ENCODE data around the gene SGSH. TPM values are rescaled to one million over a fixed set of nuclear protein-coding genes. Genes with fewer than 3 reads are reported as not detected.

Gene SGSH
- total RNA-seq, 1 donor, result 15.9 TPM

- Histone ChIP-seq H3K36me3 (ENCODE audit: insufficient read depth, low read length) (no peaks in the 10 kb centered on the region), H2AFZ (ENCODE audit: low read length) (no peak overlapping the region), H3K4me2 (ENCODE audit: insufficient read depth, low read length) (no peak overlapping the region), H3K4me3 (ENCODE audit: insufficient read depth, low read length) (no peak overlapping the region), H3K79me2 (ENCODE audit: insufficient read depth, low read length) (no peaks in the 10 kb centered on the region), H4K20me1 (ENCODE audit: insufficient read depth, low read length) (no peaks in the 10 kb centered on the region), H3K4me1 (ENCODE audit: insufficient read depth, low read length) (no peaks in the 10 kb centered on the region), H3K27me3 (ENCODE audit: insufficient read depth, low read length) (peaks cover 15% of the 10 kb centered on the region), H3K27ac (ENCODE audit: low read depth, low read length) (no peak overlapping the region), H3K9me3 (ENCODE audit: low read depth, low read length) (no peaks in the 10 kb centered on the region)
- peak; percentile 72 for DNase-seq (ENCODE audit: insufficient read length, low spot score, missing footprints)
- TF ChIP-seq CTCF (IDR thresholded peaks at IDR 0.05; ENCODE audit: extremely low read depth, low read depth, low read length), result no peak
These were observed 36.3 kb downstream of the SGSH start for GRCh38 chr17:80183581-80184422.

GRCh38 chr17:80182845-80183223 lies 37.3 kb downstream of the SGSH start:
- H3K79me2 ChIP-seq (ENCODE audit: insufficient read depth, low read length), result no peaks in the 10 kb centered on the region
- no peaks in the 10 kb centered on the region for H3K9me3 ChIP-seq (ENCODE audit: low read depth, low read length)
- H3K4me3 ChIP-seq (ENCODE audit: insufficient read depth, low read length), result no peak overlapping the region
- H3K27me3 ChIP-seq (ENCODE audit: insufficient read depth, low read length), result peaks cover 10% of the 10 kb centered on the region
- no peaks in the 10 kb centered on the region for H3K4me1 ChIP-seq (ENCODE audit: insufficient read depth, low read length)
- no peaks in the 10 kb centered on the region for H4K20me1 ChIP-seq (ENCODE audit: insufficient read depth, low read length)
- H3K4me2 ChIP-seq (ENCODE audit: insufficient read depth, low read length), result no peak overlapping the region
- no peak overlapping the region for H3K27ac ChIP-seq (ENCODE audit: low read depth, low read length)
- peak; percentile 55 for DNase-seq (ENCODE audit: insufficient read length, low spot score, missing footprints)
- H3K36me3 ChIP-seq (ENCODE audit: insufficient read depth, low read length), result no peaks in the 10 kb centered on the region
- no peak overlapping the region for H2AFZ ChIP-seq (ENCODE audit: low read length)
- TF ChIP-seq CTCF (IDR thresholded peaks at IDR 0.05; ENCODE audit: extremely low read depth, low read depth, low read length), result no peak

GRCh38 chr17:80182118-80182844 lies 37.9 kb downstream of the SGSH start:
- Histone ChIP-seq H3K4me2 (ENCODE audit: insufficient read depth, low read length) (no peak overlapping the region), H3K9me3 (ENCODE audit: low read depth, low read length) (no peaks in the 10 kb centered on the region)

More at GRCh38 chr17:80182118-80182844, 37.9 kb downstream of the SGSH start:
- Histone ChIP-seq H3K4me3 (ENCODE audit: insufficient read depth, low read length) (no peak overlapping the region), H3K79me2 (ENCODE audit: insufficient read depth, low read length) (no peaks in the 10 kb centered on the region), H3K4me1 (ENCODE audit: insufficient read depth, low read length) (no peaks in the 10 kb centered on the region), H3K36me3 (ENCODE audit: insufficient read depth, low read length) (no peaks in the 10 kb centered on the region), H2AFZ (ENCODE audit: low read length) (no peak overlapping the region), H4K20me1 (ENCODE audit: insufficient read depth, low read length) (no peaks in the 10 kb centered on the region), H3K27ac (ENCODE audit: low read depth, low read length) (no peak overlapping the region), H3K27me3 (ENCODE audit: insufficient read depth, low read length) (peaks cover 8% of the 10 kb centered on the region)
- TF ChIP-seq CTCF (IDR thresholded peaks at IDR 0.05; ENCODE audit: extremely low read depth, low read depth, low read length), result no peak
- DNase-seq (ENCODE audit: insufficient read length, low spot score, missing footprints), result peak; percentile 52

Measured in osteoblast (primary cell).